Ishikawa (cell line): ENCODE data around the gene TP53BP1.

Experiments
- EGR1 ChIP-seq: IDR thresholded peaks from 2 replicates; pipeline ENCODE4 v1.6.1; 2012
- EP300 ChIP-seq: IDR thresholded peaks from 2 replicates; pipeline ENCODE4 v1.6.1; 2012; ENCODE audit warnings: borderline replicate concordance
- FOXM1 ChIP-seq: IDR thresholded peaks from 2 replicates; pipeline ENCODE4 v1.6.1; 2012; ENCODE audit warnings: low read depth, borderline replicate concordance
- MAX ChIP-seq: IDR thresholded peaks from 2 replicates; pipeline ENCODE4 v1.6.1; 2012
- RAD21 ChIP-seq: IDR thresholded peaks from 2 replicates; pipeline ENCODE4 v1.6.1; 2012; ENCODE audit warnings: low read depth
- USF1 ChIP-seq: IDR thresholded peaks from 2 replicates; pipeline ENCODE4 v1.6.1; 2012
- YY1 ChIP-seq: IDR thresholded peaks from 2 replicates; pipeline ENCODE4 v1.6.1; 2012; ENCODE audit warnings: low read depth
- ZBTB7A ChIP-seq: IDR thresholded peaks from 2 replicates; pipeline ENCODE4 v1.6.1; 2012; ENCODE audit warnings: low read depth

- TF ChIP-seq FOXM1 (no peak), RAD21 (no peak), EGR1 (no peak), USF1 (no peak), MAX (no peak), EP300 (no peak), YY1 (no peak), ZBTB7A (no peak)
Measured at GRCh38 chr15:43509660-43510199, 16.8 kb upstream of the TP53BP1 start.
